Measurements from ENCODE around the gene VANGL2. TPM values are rescaled to one million over a fixed set of nuclear protein-coding genes. Genes with fewer than 3 reads are reported as not detected.
"Not testable (repeated sequence)": the region's sequence is repeated elsewhere in the genome, so short reads cannot be mapped to it uniquely, and the experiment has no call there.

The VANGL2 gene
- total RNA-seq, 2 donors from 2014 or later: 5.8 to 6.3 TPM

- ATAC-seq (no peak), DNase-seq (no peak)
- intact Hi-C loops (cut with DNase I, micrococcal nuclease): no loop called here
Observed at GRCh38 chr1:160367934-160368923, 32.1 kb upstream of the VANGL2 start.

- intact Hi-C loops (cut with DNase I, micrococcal nuclease): no loop called here
- DNase-seq (no peak), ATAC-seq (no peak)
Observed at GRCh38 chr1:160369087-160369486, 31.3 kb upstream of the VANGL2 start.

DNA sequence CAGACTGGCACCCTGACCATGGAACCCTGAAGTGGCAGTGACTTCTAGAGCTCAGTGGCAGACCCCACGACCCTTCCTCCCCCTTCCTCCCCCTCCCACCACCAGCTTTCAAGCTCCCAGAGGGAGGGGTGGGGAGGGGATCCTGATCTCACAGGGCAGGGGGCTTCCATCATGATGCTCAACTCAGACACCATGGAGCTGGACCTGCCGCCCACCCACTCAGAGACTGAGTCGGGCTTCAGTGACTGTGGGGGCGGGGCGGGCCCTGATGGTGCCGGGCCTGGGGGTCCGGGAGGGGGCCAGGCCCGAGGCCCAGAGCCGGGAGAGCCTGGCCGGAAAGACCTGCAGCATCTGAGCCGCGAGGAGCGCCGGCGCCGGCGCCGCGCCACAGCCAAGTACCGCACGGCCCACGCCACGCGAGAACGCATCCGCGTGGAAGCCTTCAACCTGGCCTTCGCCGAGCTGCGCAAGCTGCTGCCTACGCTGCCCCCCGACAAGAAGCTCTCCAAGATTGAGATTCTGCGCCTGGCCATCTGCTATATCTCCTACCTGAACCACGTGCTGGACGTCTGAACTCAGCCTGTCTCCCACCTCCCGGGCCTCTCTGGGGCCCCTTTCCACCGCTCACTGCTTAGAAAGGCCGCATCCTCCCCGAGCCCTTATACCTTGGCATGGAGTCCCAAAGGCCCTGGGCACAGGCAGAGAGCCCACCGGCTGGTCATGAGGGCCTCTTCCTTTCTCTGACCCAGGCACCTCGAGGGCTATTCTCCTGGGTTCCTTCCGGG, 29.6 kb upstream of the VANGL2 start:
- ATAC-seq (no peak), DNase-seq (no peak)
- intact Hi-C loops (cut with DNase I, micrococcal nuclease): no loop called here

GRCh38 chr1:160371346-160371631, 29.1 kb upstream of the VANGL2 start:
- intact Hi-C loops (cut with DNase I, micrococcal nuclease): no loop called here
- ATAC-seq: no peak
- no peak for DNase-seq

GRCh38 chr1:160371756-160372155, 28.6 kb upstream of the VANGL2 start:
- no peak for ATAC-seq
- intact Hi-C loops (cut with DNase I, micrococcal nuclease): no loop called here
- DNase-seq: no peak

DNA sequence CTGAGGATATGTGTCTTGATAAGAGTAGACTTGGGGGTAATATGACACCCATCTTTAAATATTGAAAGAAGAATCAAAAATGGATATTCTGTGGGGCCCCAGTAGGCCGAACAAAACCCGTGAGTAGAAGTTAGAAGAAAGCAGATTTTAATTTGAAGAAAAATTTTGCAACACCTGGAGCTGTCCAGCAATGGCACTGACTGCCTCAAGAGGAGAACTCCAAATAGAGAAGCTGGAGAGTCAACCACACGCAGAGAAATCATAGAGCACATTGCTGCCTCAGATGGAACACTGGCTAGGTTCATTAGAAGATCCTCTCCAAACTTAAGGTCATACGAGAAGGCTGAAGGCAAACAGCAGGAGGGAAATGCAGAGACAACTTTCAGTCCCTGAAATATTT, 26.7 kb upstream of the VANGL2 start:
- no peak for DNase-seq
- no peak for ATAC-seq
- intact Hi-C loops (cut with DNase I, micrococcal nuclease): no loop called here

- no peak for ATAC-seq
- intact Hi-C loops (cut with DNase I, micrococcal nuclease): no loop called here
- DNase-seq: no peak
Observed at GRCh38 chr1:160374306-160375110, 25.9 kb upstream of the VANGL2 start.

DNA sequence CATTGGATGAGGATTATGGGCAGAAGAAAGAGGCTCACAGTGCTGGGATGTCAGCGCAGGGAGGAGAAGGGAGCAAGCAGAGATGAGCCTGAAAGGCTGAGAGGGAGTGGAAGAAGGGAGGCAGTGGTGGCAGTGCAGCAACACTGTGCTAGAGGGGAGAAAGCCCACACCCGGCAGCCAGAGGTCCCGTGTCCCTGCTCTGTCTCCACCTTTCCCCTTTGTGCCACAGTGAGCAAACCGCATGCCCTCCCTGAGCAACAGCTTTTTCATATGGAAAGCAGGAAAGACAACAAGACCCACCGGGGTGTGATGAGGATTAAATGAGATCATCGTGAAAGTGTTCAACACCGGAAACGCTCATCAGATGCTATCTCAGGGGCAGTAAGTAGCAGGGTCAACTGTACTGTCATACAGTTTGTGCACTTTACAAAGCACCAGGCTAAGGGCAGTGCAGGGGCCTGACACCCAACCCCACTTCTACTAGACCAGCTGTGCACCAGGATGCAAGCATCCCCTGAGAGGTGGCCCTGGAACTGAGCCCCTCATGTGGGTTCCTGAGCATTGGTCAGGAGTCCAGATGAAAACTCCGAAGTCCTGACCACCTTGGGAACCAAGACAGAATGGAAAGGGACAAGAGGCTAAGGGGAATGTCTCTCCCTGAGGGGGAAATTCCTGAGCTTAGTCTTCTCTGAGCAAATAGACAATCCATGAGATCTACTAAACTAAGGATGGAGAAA, 24.4 kb upstream of the VANGL2 start:
- intact Hi-C loops (cut with DNase I, micrococcal nuclease): no loop called here
- ATAC-seq: no peak
- DNase-seq: no peak

GRCh38 chr1:160376525-160377131, 23.7 kb upstream of the VANGL2 start:
- peak; percentile 83 for ATAC-seq
- intact Hi-C loops (cut with DNase I, micrococcal nuclease): no loop called here

DNA sequence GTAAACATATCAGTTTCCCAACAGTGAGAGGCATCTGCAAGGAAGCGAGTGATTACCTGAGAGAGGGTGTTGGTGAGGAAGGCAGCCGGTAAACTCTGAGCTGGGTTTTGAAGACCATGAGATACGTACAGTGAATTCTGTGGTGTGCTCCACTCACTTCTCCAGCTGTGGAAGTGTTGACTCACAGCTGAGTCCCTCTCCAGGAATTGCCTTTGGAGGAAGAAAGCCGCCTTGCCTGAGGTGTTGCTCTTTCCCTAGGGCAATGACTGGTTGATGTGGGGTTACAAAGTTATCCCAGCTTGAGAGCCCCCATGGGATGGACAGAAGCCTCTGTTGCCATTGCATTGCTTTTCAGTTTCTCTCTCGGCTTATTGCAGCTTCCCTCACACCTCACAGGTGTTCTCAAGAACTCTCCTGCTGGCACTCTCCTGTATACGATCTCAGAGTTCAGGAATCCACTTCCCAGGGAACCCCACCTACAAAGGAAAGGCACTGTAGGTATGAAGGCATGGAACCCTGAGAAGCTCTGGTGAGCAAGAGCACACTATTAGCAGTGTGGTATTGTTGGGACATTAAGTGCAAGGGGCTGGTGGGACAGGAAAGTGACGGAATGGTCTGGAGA, 22.7 kb upstream of the VANGL2 start:
- DNase-seq: no peak
- intact Hi-C loops (cut with DNase I, micrococcal nuclease): no loop called here
- no peak for ATAC-seq

More at GRCh38 chr1:160376525-160377131, 23.7 kb upstream of the VANGL2 start:
- no peak for DNase-seq

GRCh38 chr1:160384812-160385211, 15.6 kb upstream of the VANGL2 start:
- DNase-seq; ATAC-seq; intact Hi-C loops (cut with DNase I, micrococcal nuclease): not testable (repeated sequence)

DNA sequence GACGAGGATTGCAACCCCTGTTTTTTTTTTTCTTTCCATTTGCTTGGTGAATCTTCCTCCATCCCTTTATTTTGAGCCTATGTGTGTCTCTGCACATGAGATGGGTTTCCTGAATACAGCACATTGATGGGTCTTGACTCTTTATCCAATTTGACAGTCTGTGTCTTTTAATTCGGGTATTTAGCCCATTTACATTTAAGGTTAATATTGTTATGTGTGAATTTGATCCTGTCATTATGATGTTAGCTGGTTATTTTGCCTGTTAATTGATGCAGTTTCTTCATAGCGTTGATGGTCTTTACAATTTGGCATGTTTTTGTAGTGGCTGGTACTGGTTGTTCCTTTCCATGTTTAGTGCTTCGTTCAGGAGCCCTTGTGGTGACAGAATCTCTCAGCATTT, 12.0 kb upstream of the VANGL2 start:
- intact Hi-C loops (cut with DNase I, micrococcal nuclease); ATAC-seq; DNase-seq: not testable (repeated sequence)

- ATAC-seq: no peak
- intact Hi-C loops (cut with DNase I, micrococcal nuclease): no loop called here
- no peak for DNase-seq
Observed at GRCh38 chr1:160394673-160395072, 5.7 kb upstream of the VANGL2 start.

- ATAC-seq (no peak), DNase-seq (no peak)
- intact Hi-C loops (cut with DNase I, micrococcal nuclease): no loop called here
Observed at GRCh38 chr1:160397651-160398050, 2.7 kb upstream of the VANGL2 start.

- intact Hi-C loops (cut with DNase I, micrococcal nuclease): no loop called here
- DNase-seq: no peak
- no peak for ATAC-seq
Observed at GRCh38 chr1:160398823-160399222, 1.5 kb upstream of the VANGL2 start.

- ATAC-seq: no peak
- no peak for DNase-seq
- intact Hi-C loops (cut with DNase I, micrococcal nuclease): no loop called here
Observed at GRCh38 chr1:160399544-160400222, 681 bp upstream of the VANGL2 start.
